Measurements from ENCODE around the gene HPN.
A peak's percentile ranks its signal among the peaks of the same experiment; 100 is the strongest.
"Not testable (repeated sequence)": the region's sequence is repeated elsewhere in the genome, so short reads cannot be mapped to it uniquely, and the experiment has no call there.

HPN gene
- 0.10 to 1.1 reads per million in 2 donors for total RNA-seq

DNA sequence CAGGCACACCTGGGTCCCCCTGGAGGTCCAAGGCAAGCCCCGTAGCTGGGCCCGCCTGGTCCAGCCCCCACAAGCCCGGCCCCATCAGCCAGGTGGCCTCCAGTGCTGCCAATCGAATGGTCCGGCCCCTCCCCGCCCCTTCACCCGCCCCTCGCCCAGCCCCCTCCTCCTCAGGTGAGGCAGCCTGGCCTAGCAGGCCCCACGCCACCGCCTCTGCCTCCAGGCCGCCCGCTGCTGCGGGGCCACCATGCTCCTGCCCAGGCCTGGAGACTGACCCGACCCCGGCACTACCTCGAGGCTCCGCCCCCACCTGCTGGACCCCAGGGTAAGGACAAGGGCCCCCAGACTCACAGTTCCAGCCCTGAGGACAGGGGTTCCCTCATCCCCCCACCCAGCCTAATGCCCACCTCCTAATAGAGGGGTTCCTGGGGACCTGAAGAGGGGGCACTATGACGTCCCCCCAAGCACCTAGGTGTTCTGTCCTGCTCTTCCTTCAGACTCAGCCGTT is at the start of gene HPN:
Gene HPN (plus strand): TSS at position 174 of the 508 bp plus-strand sequence. CDS start 786 bp downstream, outside the sequence.
- DNase-seq = no peak

GRCh38 chr19:34992582-34992981 is 48.9 kb upstream of the HPN start:
- DNase-seq = not testable (repeated sequence)

DNA sequence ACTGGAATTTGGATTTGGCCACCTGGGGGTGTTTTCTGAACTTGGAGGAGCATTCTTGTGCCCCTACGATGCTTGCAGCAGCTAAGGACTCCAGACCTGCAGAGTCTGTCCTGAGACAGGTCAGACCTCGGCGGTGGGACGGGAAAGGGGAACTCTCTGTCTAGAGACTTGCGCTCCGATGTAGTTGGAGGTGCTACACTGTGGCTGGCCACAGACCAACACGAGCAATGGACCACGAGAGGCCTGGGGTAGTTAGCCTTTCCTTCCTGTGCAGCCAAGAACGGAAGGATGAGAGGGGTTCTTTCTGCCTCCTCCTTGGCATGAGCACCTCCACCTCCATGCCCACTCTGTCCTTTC is 47.3 kb upstream of the HPN start:
- DNase-seq = no peak

DNA sequence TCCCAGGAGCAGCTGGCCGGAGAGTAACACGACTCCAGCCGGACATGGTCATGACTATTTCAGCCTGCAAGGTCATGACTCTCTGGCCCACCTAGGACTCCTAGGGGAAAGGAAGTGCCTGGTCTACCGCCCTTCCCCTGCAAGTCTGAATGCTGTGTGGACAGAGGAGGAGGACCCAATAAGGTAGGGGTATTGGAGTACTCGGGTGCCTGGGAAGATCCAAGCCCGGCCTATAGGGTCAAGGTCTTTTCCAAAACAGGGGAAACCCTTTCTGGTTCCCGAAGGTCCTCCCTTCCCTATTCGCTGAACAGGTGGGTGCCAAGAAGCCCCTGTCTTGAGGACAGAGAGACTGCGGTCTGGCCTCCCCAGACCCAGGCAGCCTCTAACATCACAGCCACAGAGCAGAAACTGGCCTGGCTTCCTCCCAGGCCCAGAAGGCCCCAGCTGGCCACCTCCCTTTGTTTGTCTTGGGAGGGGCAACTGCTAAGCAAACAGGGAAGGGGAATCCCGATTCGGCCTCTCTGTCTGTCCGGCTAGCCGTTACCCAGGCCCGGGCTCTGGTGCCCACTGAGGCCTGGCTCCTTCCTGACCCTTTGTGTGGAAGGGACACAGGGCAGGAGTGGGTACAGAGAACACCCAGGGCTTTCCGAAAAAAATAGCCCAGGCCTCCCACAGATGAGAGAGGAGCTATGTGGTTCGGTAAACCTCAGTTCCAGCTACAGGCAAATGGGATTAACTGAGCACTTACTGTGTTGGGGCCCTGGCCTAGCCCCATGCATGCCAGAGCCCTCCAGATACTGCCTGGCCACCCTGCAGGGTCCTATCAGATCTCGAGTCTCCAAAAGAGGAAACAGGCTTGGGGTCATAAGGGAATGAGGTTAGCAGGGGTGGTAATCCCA is 46.6 kb upstream of the HPN start:
- no peak for DNase-seq

GRCh38 chr19:34995551-34995950 is 46.0 kb upstream of the HPN start:
- no peak for DNase-seq

DNA sequence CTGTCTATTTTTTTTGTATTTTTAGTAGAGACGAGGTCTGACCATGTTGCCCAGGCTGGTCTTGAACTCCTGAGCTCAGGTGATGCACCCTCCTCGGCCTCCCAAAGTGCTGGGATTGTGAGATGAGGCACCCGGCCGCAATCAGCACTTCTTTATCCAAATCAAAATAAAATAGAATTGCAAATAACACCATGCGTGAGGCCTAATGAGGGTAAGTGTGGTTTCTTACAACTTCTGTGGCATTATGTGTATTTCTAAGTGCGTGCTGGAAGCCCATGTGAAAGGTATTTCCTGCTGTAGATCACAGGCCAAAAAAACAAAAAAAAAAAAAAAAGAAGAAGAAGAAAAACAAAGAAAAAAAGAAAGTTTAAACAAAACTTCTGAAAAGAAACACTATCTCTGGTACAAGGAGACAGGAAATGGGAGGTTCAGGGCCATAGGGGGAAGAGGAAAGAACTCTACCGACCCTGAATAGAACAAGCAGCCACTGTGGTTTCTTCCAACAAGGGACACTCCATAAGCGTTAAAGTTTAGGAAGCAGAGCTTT is 44.4 kb upstream of the HPN start:
- DNase-seq = no peak

DNA sequence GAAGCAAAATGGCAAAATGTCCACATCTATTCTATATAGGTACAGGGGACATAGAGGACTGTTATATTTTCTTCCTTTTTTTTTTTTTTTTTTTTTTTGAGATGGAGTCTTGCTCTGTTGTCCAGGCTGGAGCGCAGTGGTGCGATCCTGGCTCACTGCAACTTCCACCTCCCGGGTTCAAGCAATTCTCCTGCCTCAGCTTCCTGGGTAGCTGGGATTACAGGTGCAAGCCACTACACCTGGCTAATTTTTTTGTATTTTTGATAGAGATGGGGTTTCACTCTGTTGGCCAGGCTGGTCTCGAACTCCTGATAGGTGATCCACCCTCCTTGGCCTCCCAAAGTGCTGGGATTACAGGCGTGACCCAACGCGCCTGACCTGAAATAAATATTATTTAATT is 43.3 kb upstream of the HPN start:
- not testable (repeated sequence) for DNase-seq

DNA sequence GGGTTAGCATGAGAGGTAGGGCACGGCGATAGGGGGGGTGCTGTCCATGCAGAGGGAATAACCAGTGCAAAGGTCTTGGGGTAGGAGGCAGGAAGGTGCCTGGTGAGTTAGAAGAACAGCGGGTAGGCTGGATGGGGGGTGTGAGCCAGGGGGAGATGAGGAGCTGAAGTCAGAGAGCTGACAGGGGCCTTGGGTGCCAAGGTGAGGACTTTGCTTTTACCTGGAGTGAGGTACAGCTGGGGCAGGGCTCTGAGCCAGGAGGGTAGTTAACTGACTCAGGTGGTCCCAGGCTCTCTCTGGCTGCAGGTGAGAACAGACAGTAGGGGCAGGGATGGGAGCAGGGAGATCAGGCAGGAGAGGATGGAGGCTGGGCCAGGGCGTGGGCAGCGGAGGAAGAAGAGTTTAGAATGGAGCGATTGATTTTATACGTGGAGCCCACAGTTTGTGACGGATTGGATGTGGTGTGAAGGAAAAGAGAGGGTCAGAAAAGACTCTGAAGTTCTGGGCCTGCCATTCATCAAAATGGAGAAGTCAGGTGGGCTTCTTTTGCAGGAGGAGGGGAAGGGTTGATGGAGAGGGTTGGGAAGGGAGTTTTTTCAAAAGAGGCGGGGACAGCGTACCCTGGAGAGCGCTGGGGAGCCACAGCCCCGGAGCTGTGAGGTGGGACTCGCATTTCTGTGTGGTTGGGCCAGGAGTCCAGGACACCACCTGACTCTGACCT is 42.6 kb upstream of the HPN start:
- DNase-seq = no peak

DNA sequence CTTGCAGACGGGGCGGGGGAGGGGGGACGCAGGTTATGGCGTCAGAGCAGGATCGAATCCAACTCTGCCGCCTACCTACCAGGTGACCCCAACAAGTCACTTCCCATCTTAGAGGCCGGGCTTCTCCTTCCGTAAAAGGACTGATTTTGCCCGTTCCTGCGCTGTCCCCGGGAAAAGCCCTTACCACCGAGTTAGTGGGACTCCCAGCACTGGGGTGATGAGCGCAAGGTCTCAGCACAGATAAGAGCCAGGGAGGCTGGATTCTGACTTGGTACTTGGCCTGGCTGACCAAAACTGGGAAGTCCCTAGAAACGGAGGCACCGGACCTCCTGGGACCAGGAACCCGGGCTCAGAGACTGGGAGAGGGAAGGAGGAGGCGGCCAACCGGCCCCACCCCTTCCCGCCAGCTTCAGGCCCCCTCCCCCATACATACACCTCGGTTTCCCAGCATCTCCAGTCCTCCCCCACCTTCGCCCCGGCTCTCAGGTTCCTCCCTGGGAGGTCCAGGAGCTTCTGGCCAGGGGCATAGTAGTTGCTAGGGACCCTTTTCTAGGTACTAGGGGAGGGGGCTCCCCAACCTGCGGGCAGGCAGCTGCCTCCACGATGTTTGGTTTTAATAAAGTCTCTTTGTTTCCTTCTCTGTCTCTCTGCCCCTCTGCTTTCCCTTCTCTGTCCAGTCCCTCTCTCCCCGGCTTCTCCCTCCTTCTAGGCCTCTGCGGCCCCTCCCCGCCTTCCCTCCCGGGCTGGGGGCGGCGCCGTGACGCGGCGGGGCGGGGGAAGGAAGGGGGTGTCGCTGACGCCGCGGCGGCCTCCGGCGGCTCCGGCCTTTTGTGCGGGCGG is 41.8 kb upstream of the HPN start, which contains the start of gene GRAMD1A:
Gene GRAMD1A (plus strand): TSS at position 826 of the 840 bp plus-strand sequence. CDS start 156 bp downstream, outside the sequence.
- DNase-seq = peak; percentile 54

- no peak for DNase-seq
Observed at GRCh38 chr19:35000338-35000646, 41.2 kb upstream of the HPN start.

DNA sequence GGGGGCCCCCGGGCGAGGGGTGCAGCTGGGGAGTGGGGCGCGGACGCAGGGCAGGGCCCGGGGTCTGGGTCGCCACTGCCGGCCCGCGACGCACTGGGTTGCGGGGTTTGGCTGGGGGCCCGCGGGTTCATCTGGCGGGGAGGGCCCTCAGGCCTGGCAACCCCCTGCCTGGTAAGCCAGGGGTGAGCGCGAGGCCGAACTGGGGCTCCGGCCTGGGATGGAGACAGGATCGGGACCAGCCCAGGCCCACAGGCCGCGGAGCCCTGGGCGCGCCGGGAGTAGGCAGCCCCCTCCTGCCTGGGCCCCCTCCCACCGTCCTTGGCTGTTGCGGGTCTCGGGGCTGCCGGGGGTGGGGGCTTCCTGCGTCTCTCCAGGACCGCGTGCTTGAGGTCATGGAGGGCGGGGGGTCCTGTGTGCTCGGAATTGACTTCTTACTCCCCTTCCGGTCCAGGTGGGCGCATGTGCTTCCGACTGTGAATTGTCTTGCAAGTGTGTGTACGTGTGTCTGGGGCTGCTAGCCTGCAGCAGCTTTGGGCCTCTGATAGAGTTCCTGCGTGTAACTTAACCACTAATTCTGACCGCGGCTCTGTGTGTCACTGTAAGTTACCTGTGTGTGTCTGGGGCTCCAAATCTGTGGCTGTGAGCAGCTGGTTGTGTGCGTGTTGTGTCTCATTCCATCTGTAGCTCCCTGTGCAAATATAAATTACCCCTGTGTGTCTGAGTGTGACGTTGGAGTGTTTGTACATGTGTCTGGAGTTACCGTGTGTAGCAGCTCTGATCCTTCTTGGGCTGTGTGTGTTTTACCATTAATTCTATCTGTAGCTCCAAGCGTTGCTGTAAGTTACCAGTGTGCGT is 40.6 kb upstream of the HPN start:
- DNase-seq = no peak

DNA sequence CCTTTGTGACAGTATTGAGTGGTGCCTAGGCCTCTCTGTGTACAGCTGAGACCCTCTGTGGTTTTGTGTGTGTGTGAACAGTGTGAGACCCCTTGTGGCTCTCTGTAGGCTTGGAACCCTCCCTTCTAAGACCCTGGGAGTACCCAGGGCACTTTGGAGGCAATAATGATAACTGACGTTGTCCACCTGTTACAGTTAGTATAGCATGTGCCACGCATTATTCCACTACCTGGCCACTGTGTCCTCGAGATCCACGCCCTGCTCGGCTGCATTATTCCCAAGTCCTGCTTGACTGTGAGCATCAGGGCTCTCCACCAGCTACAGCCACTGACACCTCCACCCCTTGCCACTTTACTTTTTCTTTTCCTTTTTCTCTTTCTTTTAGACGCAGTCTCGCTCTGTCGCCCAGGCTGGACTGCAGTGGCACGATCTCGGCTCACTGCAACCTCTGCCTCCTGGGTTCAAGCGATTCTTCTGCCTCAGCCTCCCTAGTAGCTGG is 39.4 kb upstream of the HPN start:
- DNase-seq = no peak

DNA sequence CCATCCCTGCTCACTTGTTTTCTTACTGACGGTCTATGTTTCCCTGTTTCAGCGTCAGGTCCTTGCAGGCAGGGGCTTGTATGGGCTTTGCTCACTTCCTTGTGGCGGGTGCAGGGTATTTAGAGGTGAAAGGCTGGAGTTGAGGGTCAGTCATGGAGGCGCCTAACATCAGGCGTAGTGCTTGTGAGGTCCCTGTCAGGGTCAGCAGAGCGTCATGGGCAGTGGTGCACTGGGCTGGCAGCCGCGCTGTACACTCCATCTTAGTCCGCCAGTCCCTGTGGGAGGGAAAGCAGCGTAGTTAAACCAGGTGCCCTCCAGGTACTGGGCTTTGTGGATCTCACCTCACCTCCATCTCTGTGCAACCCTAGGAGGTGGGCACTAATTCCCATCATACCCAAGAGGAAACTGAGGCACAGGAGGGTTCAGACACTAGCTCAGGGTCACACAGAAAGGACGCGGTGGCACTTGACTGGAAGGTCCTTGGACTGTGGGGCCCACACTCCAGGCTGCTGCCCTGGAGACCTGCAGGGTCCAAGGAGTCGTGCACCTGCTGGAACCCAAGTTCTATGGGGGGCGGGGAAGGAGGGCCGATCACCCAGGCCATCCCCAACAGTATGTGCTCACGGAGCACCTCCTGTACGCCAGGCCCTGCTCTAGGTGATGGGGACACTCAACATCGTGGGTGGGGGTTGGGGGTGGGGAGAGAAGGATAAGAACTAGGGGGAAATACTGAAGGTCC is 36.8 kb upstream of the HPN start:
- DNase-seq = no peak

DNA sequence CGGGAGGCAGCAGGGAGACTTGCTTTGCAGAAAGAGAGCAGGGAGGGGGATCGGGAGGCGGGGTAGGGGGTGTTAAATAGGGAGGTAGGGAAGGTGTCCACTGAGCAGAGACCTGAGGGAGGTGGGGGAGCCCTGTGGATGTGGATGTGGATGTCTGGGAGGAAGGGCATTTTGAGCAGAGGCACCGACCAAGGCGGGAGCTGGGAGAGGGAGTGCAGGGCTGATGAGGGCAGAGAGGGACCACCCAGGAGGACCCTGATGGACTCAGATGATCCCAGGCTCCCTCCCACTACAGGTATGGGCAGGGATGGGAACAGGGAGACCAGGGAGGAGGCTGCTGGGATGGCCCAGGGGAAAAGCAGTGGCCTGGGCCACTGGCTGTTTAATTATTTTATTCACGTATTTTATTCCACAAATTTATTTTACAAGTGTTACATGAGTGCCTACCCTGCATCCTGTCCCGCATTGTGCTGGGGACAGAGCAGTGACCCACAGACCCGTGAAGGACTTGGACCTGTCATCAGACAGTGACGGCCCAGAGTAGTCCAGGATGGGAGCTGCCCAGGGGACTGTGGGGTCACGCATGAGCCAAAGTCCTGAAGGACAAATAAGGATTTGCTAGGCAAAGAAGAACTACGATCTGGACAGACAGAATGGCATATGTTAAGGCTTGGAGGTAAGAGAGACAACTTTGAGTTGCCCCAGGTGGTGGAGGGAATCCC is 36.1 kb upstream of the HPN start:
- DNase-seq = no peak

DNA sequence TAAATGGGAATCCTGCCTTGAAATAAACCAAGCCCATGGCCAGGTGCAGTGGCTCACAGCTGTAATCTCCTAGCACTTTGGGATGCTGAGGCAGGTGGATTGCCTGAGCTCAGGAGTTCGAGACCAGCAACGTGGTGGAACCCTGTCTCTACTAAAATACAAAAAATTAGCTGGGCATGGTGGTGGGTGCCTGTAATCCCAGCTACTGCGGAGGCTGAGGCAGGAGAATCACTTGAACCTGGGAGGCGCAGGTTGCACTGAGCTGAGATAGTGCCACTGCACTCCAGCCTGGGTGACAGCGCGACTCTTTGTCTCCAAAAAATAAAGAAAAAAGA is 35.5 kb upstream of the HPN start:
- not testable (repeated sequence) for DNase-seq

- DNase-seq = no peak
Observed at GRCh38 chr19:35006342-35006998, 35.1 kb upstream of the HPN start.

GRCh38 chr19:35006999-35007365 is 34.5 kb upstream of the HPN start:
- no peak for DNase-seq

- DNase-seq = not testable (repeated sequence)
Observed at GRCh38 chr19:35007427-35007826, 34.1 kb upstream of the HPN start.

DNA sequence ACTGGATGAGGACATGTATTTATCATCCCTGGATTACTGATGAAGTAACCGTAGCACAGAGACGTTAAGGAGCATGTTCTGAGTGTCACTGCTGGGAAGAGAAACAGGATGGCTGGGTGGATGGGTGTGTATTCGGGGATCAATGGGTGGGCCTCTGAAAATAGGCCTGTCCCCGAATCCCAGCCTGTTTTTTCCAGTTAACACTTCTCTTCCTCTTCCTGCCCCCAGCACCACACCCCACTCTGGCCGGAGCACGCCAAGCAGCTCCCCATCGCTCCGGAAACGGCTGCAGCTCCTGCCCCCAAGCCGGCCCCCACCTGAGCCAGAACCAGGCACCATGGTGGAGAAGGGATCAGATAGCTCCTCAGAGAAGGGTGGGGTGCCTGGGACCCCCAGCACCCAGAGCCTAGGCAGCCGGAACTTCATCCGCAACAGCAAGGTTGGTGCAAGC is 32.6 kb upstream of the HPN start:
- no peak for DNase-seq

Measured in activated gamma-delta T cell (primary cell).